Natural killer cell treated with Interleukin-12 subunit alpha and Interleukin-12 subunit beta and Interleukin-15 and Interleukin-18, amount 100 ng/mL, for 72 hours (primary cell): ENCODE measurements around the gene SERPINA9. TPM values are rescaled to one million over a fixed set of nuclear protein-coding genes. Genes with fewer than 3 reads are reported as not detected.
"Not testable (repeated sequence)": the region's sequence is repeated elsewhere in the genome, so short reads cannot be mapped to it uniquely, and the experiment has no call there.

Experiments used
- ATAC-seq, 2 donors: fragments of 150-1000 bp; cut with Tn5 transposase in 1 of 2; sonication (Bioruptor Pico), chemical (Tn5 transposase) in 1 of 2; 2 replicates each; pipeline ENCODE4 v1.10.0; 2021
- DNase-seq: peaks from one replicate; pipeline ENCODE4 v3.0.0; 2022; ENCODE audit warnings: low spot score
- H3K27ac Mint-ChIP-seq, 2 donors: 1 replicate in 1 of 2; 2 replicates in 1 of 2; pipeline ENCODE4 v1.8.0; 2022; ENCODE audit warnings: mixed read lengths in 2 of 2, mild to moderate bottlenecking in 1 of 2, moderate library complexity in 1 of 2
- H3K27me3 Mint-ChIP-seq, 2 donors: 1 replicate in 1 of 2; 2 replicates in 1 of 2; pipeline ENCODE4 v1.8.0; 2022; ENCODE audit warnings: mixed read lengths in 2 of 2
- H3K36me3 Mint-ChIP-seq: one replicate; pipeline ENCODE4 v1.8.0; 2022; ENCODE audit warnings: mixed read lengths
- H3K4me1 Mint-ChIP-seq, 2 donors: 1 replicate in 1 of 2; 2 replicates in 1 of 2; pipeline ENCODE4 v1.8.0; 2022; ENCODE audit warnings: low read depth in 2 of 2, mixed read lengths in 2 of 2, mild to moderate bottlenecking in 1 of 2
- H3K4me3 Mint-ChIP-seq: one replicate; pipeline ENCODE4 v1.8.0; 2022; ENCODE audit warnings: mixed read lengths
- H3K9me3 Mint-ChIP-seq: 2 replicates; pipeline ENCODE4 v1.8.0; 2022; ENCODE audit warnings: mixed read lengths
- total RNA-seq, 2 donors: library from RNA; stranded (reverse); gene quantifications; one replicate each; pipeline ENCODE4 v1.2.3, GENCODE V29; 2022

SERPINA9 gene
- not detected for total RNA-seq

DNA sequence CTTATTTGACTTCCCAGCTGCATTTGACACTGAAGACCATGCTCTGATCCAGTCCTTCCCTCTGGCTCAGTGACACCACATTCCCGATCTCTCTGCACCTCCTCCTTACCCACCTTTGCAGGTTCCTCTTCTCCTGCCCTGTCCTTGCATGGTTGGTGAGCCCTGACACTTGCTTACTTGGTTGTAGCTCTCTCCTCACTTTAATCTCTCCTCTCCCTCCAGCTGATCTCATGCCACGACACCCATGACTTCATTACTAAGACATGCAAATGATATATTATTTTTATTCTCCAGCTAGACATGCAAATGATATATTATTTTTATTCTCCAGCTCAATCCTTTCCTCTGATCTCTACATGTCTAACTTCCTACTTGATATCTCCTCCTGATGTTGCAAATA is at the start of gene SERPINA9:
SERPINA9 (minus strand) TSS at position 175 of the 400 bp plus-strand sequence. CDS start 6,357 bp downstream, outside the sequence.
- peaks cover 12% of the 10 kb centered on the region for H3K36me3 Mint-ChIP-seq
- ATAC-seq (no peak), DNase-seq (no peak)
- no peaks in the 10 kb centered on the region for H3K4me1 Mint-ChIP-seq
- peaks cover 11 to 12% of the 10 kb centered on the region in 2 donors for H3K27me3 Mint-ChIP-seq
- no peak within 1 kb of the TSS for H3K27ac Mint-ChIP-seq
- peaks cover 5% of the 10 kb centered on the region for H3K9me3 Mint-ChIP-seq
- no peak within 1 kb of the TSS for H3K4me3 Mint-ChIP-seq

GRCh38 chr14:94524093-94524492 is 48.1 kb upstream of the SERPINA9 start:
- H3K27me3 Mint-ChIP-seq, result peaks cover 25 to 36% of the 10 kb centered on the region in 2 donors
- no peak overlapping the region for H3K27ac Mint-ChIP-seq
- H3K4me1 Mint-ChIP-seq, result no peaks in the 10 kb centered on the region
- no peak overlapping the region for H3K4me3 Mint-ChIP-seq
- DNase-seq (no peak), ATAC-seq (no peak)
- peaks cover 13% of the 10 kb centered on the region for H3K9me3 Mint-ChIP-seq
- H3K36me3 Mint-ChIP-seq, result no peaks in the 10 kb centered on the region

- Mint-ChIP-seq H3K27me3 (peaks cover 25 to 36% of the 10 kb centered on the region in 2 donors), H3K27ac (no peak overlapping the region), H3K4me1 (no peaks in the 10 kb centered on the region), H3K4me3 (no peak overlapping the region), H3K36me3 (no peaks in the 10 kb centered on the region), H3K9me3 (peaks cover 17% of the 10 kb centered on the region)
- DNase-seq (no peak), ATAC-seq (no peak)
These were observed 47.3 kb upstream of the SERPINA9 start for GRCh38 chr14:94523265-94523664.

DNA sequence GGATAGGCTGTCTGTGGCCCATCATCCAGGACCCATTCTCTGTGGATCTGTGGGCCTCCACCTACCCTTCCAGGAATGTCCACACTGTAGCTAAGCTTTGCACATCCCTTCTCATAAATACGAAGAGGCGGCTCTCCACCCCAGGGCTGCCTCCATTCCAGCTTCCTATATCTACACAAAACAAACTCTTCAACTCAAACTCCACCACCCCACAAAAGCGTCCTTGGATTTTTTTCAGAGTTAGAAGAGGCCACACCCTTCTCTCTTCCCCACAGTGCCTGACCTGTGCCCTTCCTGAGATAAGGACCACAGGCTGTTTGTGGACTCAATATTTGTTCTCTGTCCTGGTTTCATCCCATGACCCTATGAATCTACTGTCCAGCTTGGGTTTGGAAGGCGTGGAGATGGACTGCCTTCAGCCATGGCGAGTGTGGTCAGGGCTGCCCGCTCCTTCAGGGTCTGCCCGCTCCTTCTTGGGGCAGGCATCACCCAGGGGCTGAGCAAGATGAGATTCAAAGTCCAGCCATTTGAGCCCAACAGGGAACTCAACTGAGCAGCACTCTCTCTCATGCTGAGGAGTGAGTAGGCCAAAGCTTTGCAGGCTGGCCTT is 46.2 kb upstream of the SERPINA9 start:
- Mint-ChIP-seq H3K4me3 (no peak overlapping the region), H3K27ac (no peak overlapping the region), H3K9me3 (peaks cover 17% of the 10 kb centered on the region), H3K27me3 (peaks cover 23 to 31% of the 10 kb centered on the region in 2 donors), H3K4me1 (no peaks in the 10 kb centered on the region), H3K36me3 (no peaks in the 10 kb centered on the region)
- ATAC-seq, result no peak
- DNase-seq, result no peak

DNA sequence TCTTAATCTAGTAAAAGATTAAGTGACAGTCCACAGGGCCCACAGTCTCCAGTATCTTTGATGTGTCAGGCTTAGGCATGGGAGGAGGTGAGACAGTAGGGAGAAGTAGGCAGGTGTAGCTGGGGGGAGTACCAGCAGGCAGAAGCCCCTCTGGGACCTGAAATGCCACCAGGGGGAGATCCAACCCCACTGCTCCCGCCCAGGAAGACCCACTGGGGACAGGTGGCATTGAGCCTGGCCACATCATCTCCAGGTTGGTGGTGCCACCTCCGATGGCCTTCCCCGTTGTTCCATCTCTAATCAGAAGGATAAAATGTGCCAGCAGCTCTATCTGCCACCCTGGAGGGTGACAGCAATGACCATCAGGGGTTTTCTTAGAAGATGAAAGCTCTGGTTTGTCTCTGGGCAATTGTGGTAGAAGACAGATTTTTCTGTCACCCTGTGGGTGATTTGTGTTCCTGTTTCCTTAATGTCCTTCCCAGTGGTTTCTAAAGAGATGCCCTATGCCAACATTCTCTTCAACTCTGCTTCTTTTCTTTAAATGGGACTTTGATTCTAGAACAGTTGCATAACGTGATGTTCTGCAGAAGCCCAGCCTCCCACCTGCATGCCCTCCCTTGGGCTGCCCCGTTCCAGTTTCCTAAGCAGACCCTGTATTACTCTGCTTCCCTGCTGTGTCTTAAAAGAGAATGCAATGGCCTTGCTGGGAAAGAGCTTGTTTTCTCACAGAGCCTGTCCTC is 45.5 kb upstream of the SERPINA9 start:
- DNase-seq (no peak), ATAC-seq (no peak)
- peaks cover 18 to 26% of the 10 kb centered on the region in 2 donors for H3K27me3 Mint-ChIP-seq
- no peaks in the 10 kb centered on the region for H3K36me3 Mint-ChIP-seq
- peaks cover 17% of the 10 kb centered on the region for H3K9me3 Mint-ChIP-seq
- H3K4me1 Mint-ChIP-seq, result no peaks in the 10 kb centered on the region
- no peak overlapping the region for H3K4me3 Mint-ChIP-seq
- no peak overlapping the region for H3K27ac Mint-ChIP-seq

DNA sequence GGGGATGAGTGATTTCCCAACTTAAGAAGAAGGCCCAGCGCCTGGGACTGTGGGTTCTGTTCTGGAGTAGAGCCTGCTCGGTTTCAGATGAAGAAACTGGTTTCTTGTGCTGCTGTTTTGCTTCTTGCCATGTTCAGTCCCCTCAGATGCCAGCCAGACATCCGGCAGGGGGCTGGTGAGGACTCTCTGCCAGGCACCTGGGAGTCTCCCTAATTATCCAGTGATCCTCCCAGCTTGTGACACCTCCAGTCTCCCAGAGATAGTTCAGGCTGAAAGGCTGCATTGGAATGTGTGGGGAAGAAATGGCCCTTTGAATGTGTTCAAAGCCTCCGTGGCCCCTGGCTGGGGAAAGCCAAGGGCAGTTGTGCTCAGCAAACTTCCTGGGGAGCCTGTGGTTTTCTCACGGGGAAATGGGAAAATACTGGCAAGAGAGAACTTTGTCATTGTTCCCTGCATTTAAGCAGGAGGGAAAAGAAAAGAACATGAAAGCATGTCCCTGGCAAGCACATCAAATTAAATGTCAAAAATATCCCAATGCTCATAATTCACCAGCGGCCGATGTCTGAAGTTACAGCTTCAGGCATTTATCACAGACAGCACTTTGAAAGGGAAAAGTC is 41.8 kb upstream of the SERPINA9 start:
- Mint-ChIP-seq H3K9me3 (peaks cover 15% of the 10 kb centered on the region), H3K27ac (no peak overlapping the region)
- no peak for ATAC-seq

DNA sequence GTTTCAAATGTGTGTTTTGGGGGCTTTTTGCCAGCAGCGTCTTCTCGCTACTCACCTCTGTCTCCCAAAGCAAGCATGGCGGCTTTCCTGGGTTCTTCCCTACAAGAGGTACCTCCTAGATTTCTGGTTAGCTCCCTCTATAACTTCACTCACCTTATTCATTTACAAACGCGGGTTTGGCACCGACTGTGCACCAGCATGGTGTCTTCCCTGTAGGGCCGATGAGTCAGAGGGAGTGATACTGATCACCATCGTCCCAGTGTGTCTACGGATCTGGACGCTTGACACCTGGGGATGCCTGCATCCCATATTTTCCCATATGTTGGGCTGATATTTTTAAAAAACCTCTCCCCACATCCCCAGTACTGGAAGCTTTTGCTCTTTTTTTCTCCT is 41.2 kb upstream of the SERPINA9 start:
- ATAC-seq (no peak), DNase-seq (no peak)
- Mint-ChIP-seq H3K27ac (no peak overlapping the region), H3K36me3 (no peaks in the 10 kb centered on the region), H3K4me3 (no peak overlapping the region), H3K4me1 (no peaks in the 10 kb centered on the region), H3K9me3 (peaks cover 15% of the 10 kb centered on the region), H3K27me3 (peaks cover 0 to 3% of the 10 kb centered on the region in 2 donors)

More for the DNA sequence above, 41.8 kb upstream of the SERPINA9 start:
- no peaks in the 10 kb centered on the region for H3K4me1 Mint-ChIP-seq
- peaks cover 0 to under 1% of the 10 kb centered on the region in 2 donors for H3K27me3 Mint-ChIP-seq
- no peak overlapping the region for H3K4me3 Mint-ChIP-seq
- no peak for DNase-seq
- no peaks in the 10 kb centered on the region for H3K36me3 Mint-ChIP-seq

DNA sequence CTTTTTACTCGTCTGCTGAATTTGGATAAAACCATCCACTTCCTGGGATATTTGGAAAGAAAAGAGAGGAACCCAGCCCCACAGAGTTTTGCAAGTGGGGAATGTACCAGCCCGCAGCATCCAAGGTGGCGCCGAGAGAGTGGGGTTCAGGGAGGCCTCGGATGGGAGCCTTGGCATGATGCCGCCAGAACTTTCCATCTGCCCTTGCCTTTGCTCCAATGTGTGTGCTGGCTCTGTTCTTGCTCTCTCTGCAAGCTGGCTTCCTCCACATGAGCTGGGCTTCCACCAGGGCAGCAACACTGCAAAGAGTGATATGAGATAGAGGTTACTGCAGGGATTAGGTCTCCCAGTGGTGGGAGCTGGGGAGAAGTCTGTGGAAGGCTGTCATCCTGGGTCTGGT is 39.9 kb upstream of the SERPINA9 start:
- Mint-ChIP-seq H3K9me3 (peaks cover 15% of the 10 kb centered on the region), H3K4me1 (no peaks in the 10 kb centered on the region), H3K27me3 (peaks cover 0 to 3% of the 10 kb centered on the region in 2 donors), H3K4me3 (no peak overlapping the region), H3K36me3 (no peaks in the 10 kb centered on the region), H3K27ac (no peak overlapping the region)
- no peak for DNase-seq
- ATAC-seq, result no peak

- H3K36me3 Mint-ChIP-seq, result no peaks in the 10 kb centered on the region
- no peak overlapping the region for H3K27ac Mint-ChIP-seq
- ATAC-seq (no peak), DNase-seq (no peak)
- peaks cover 15% of the 10 kb centered on the region for H3K9me3 Mint-ChIP-seq
- H3K4me3 Mint-ChIP-seq, result no peak overlapping the region
- H3K4me1 Mint-ChIP-seq, result no peaks in the 10 kb centered on the region
- H3K27me3 Mint-ChIP-seq, result peaks cover 0 to 3% of the 10 kb centered on the region in 2 donors
These were observed 39.4 kb upstream of the SERPINA9 start for GRCh38 chr14:94515426-94515825.

DNA sequence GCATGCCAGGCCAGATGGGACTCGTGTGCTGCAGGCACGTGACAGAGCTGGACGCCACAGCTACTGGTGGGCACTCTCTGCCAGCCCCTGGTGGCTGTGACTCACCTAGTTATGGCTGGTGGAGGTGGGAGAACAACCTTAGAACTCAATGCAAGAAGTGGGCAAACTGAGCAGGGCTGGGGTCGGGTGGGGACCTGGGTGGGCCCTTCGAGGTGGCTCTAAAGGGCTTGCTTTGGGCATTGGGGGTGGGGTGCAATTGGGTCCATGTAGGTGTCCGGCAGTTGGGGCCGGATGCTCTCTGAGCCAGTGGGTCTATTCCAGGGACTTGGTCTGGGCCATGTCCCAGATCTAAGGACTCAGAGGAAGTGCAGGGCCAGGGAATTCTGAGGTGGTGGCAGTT is 38.4 kb upstream of the SERPINA9 start:
- no peak overlapping the region for H3K27ac Mint-ChIP-seq
- ATAC-seq (no peak), DNase-seq (no peak)
- H3K36me3 Mint-ChIP-seq, result no peaks in the 10 kb centered on the region
- no peak overlapping the region for H3K4me3 Mint-ChIP-seq
- H3K4me1 Mint-ChIP-seq, result no peaks in the 10 kb centered on the region
- H3K27me3 Mint-ChIP-seq, result peaks cover 0 to 3% of the 10 kb centered on the region in 2 donors
- peaks cover 7% of the 10 kb centered on the region for H3K9me3 Mint-ChIP-seq

GRCh38 chr14:94510481-94510880 is 34.5 kb upstream of the SERPINA9 start:
- ATAC-seq, DNase-seq, H3K4me3 Mint-ChIP-seq, H3K9me3 Mint-ChIP-seq, H3K4me1 Mint-ChIP-seq, H3K27me3 Mint-ChIP-seq, H3K27ac Mint-ChIP-seq, H3K36me3 Mint-ChIP-seq: not testable (repeated sequence)

DNA sequence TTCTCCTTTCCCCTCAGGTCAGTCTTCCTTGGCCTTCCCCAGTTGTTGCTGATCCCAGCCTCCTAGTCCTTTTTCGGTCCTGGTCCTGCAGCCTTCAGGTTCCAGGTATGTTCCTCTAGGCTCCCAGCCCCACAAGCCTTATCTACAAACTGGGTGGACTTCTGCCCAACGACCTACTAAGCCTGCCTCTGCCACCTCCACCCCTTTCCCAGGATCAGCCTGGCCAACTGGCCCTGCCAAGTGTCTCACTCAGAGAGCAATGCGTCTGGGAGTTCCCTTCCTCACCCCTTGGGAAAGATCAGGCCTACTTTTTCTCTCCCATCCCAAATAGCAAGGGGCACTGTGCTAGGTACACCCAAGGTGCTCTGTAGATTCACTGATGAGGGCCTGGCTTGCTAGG is 33.4 kb upstream of the SERPINA9 start, which contains the start of gene SERPINA12:
SERPINA12 (minus strand) TSS at position 114 of the 400 bp plus-strand sequence. CDS start 11,072 bp downstream, outside the sequence.
- Mint-ChIP-seq H3K27me3 (peaks cover 0 to 8% of the 10 kb centered on the region in 2 donors), H3K9me3 (no peaks in the 10 kb centered on the region), H3K4me1 (no peaks in the 10 kb centered on the region), H3K4me3 (no peak within 1 kb of the TSS), H3K36me3 (no peaks in the 10 kb centered on the region), H3K27ac (no peak within 1 kb of the TSS)
- DNase-seq (no peak), ATAC-seq (no peak)

GRCh38 chr14:94505641-94506040 is 29.6 kb upstream of the SERPINA9 start:
- ATAC-seq (peak in 1 of 2 donors; percentile 39), DNase-seq (no peak)
- Mint-ChIP-seq H3K27ac (no peak overlapping the region), H3K36me3 (no peaks in the 10 kb centered on the region), H3K4me1 (no peaks in the 10 kb centered on the region), H3K4me3 (no peak overlapping the region), H3K27me3 (peaks cover 0 to 5% of the 10 kb centered on the region in 2 donors), H3K9me3 (no peaks in the 10 kb centered on the region)

- Mint-ChIP-seq H3K4me1 (no peaks in the 10 kb centered on the region), H3K36me3 (no peaks in the 10 kb centered on the region)
These were observed 29.2 kb upstream of the SERPINA9 start for GRCh38 chr14:94505206-94505605.

More at GRCh38 chr14:94505206-94505605, 29.2 kb upstream of the SERPINA9 start:
- no peak for DNase-seq
- H3K4me3 Mint-ChIP-seq, result no peak overlapping the region
- H3K9me3 Mint-ChIP-seq, result no peaks in the 10 kb centered on the region
- H3K27ac Mint-ChIP-seq, result no peak overlapping the region
- peaks cover 0 to 5% of the 10 kb centered on the region in 2 donors for H3K27me3 Mint-ChIP-seq
- ATAC-seq, result no peak
